Adipose tissue (tissue), 3 donors: Measurements from ENCODE around the gene OGFOD2. TPM values are rescaled to one million over a fixed set of nuclear protein-coding genes. Genes with fewer than 3 reads are reported as not detected.

Experiments used
- H3K27ac ChIP-seq: one replicate; pipeline ENCODE4 v1.5.1; 2013; ENCODE audit warnings: low read depth, low read length
- WGBS, 3 donors: extraction: QIAGEN DNeasy Blood & Tissue Kit; methylation state at CpG; one replicate each; pipeline ENCODE4 v1.1.7; 2013; 5-methylcytosine and 5-hydroxymethylcytosine counted together
- polyA plus RNA-seq, 3 donors: library from polyadenylated mRNA; stranded (reverse); fragments of 200-250 nt; gene quantifications; one replicate each; pipeline ENCODE4 v1.2.3, GENCODE V29; 2013
- donor health status: healthy with polysubstance abuse.
- donor health status: Bipolar disorder and iron deficiency.
- donor health status: healthy.

The OGFOD2 gene
- polyA plus RNA-seq, 3 donors: 9.4 to 14.3 (median 11.5) TPM

GRCh38 chr12:122983789-122984515, 8.9 kb downstream of the OGFOD2 start:
- 28 to 36% (median 29%) methylated on average over 9 of the region's 9 CpGs for WGBS, 3 donors
- no peak overlapping the region for H3K27ac ChIP-seq

DNA sequence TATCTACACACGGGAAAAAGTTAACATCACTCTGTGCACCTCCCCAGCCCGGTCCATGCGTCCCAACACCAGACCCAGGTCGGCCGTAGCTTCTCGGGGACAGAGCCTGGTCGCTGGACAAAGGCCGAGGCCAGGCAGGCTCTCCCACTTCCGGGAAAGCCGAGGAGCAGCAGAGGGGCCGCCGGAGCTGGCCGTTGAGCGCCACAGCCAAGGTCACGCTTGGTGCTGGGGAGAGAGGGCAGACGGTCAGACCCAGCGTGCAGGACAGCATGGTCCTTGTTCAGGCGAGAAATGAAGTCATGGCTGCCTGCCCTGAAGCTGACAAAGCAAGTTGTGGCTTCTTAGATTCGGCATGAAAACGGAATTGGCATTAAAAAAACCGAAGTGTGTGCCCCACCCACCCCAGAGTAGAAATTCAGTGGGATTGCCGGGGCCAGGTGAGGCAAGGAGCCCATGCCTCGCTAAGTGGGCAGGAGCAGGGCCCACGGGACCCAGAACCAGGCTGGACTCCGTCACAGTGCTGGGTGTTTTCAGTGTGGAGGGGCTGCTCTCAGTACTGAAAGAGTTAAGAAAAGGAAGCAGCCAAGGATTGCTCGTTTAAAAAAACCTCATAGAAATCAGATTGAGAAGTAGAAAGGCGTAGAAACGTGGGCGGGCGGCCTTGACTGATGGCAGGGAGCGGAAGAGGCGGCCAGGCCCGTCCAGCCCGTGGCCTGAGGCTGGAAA, 9.7 kb downstream of the OGFOD2 start:
- WGBS, 3 donors: 20 to 22% (median 21%) methylated on average over 34 of the region's 34 CpGs
- H3K27ac ChIP-seq: no peak overlapping the region

- 90 to 91% (median 90%) methylated on average over 43 to 45 of the region's 45 CpGs for WGBS, 3 donors
- no peak overlapping the region for H3K27ac ChIP-seq
Measured at GRCh38 chr12:122985338-122986257, 10.6 kb downstream of the OGFOD2 start.

DNA sequence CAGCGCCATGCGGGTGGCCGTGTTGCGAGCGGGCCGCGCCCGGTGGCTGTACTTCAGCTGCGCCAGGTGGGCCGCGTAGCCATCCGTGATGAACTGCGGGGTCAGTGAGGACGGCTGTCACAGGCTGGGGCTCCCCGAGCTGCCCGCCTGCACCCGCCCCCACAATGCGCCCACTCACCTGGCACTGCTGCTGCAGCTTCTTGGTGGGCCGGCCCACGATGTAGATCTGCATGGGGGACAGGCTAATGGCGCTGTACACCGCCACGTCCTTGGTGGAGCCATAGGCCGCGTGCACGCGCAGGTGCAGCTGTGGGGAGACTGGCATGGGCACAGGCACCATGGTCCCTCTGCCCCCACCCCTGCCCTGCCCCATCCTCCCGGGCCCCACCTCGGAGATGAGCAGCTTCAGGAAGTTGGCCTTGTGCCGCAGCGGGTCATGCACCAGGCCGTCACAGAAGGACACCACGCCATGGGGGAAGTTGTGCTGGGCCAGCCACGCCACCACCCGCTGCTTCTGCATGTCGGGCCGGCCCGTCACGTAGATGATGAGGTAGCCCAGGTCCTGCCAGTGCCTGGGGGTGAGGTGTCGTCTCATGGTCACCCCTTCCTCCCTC, 11.3 kb downstream of the OGFOD2 start:
- no peak overlapping the region for H3K27ac ChIP-seq
- WGBS, 3 donors: 95 to 97% (median 96%) methylated on average over 40 of the region's 40 CpGs

DNA sequence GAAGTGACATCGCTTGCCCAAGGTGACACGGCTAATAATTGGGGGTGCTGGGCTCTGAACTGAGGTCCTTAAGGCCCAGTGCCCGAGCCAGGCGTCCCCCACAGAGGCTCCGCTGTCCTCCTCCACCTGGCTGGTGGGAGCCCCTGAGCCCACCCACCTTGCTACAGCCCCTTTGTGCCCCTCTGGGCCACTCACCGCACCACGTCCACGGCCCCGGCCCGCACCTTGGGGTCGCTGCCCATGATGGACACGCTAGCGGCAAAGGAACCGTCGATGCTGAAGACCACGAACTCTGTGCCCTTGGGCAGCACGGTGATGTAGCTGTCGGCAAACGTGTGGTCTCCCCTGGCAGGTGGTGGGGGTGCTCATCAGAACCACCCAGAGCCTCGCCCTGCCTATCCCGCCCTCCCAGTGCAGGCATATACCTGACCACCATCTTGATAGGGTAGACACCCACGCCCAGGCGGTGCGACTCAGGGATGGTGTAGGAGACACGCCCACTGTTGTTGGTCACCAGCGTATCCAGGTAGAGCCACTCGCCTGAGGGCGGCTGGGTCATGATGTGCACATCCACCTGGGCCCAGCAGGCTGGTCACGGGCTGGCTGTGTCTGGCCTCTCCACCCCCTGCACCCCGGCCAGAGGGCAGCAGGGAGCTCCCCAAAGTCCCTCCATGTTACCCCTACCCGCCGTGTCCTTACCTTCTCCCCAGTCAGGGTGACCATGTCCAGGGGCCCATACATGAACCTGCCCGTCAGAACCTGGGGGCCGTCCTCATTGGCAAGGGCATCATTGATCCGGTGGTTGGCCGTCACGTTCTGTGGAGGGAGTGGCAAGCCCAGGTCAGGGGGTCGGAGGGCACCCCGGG, 12.3 kb downstream of the OGFOD2 start:
- WGBS, 3 donors: 91 to 95% (median 94%) methylated on average over 38 to 39 of the region's 39 CpGs

GRCh38 chr12:122988036-122988435, 13.0 kb downstream of the OGFOD2 start:
- WGBS, 3 donors: 91 to 94% (median 92%) methylated on average over 13 of the region's 13 CpGs
- H3K27ac ChIP-seq: no peak overlapping the region

More for the DNA sequence above, 12.3 kb downstream of the OGFOD2 start:
- no peak overlapping the region for H3K27ac ChIP-seq

- WGBS, 3 donors: 89 to 94% (median 93%) methylated on average over 21 of the region's 21 CpGs
Measured at GRCh38 chr12:122988612-122989212, 13.7 kb downstream of the OGFOD2 start.

GRCh38 chr12:122989225-122989839, 14.3 kb downstream of the OGFOD2 start:
- WGBS, 3 donors: 90 to 94% (median 91%) methylated on average over 9 to 10 of the region's 10 CpGs
- H3K27ac ChIP-seq: no peak overlapping the region

More at GRCh38 chr12:122988612-122989212, 13.7 kb downstream of the OGFOD2 start:
- H3K27ac ChIP-seq: no peak overlapping the region

GRCh38 chr12:122989874-122990419, 14.9 kb downstream of the OGFOD2 start:
- H3K27ac ChIP-seq: no peak overlapping the region
- 88 to 94% (median 92%) methylated on average over 21 to 22 of the region's 22 CpGs for WGBS, 3 donors

- no peak overlapping the region for H3K27ac ChIP-seq
- 89 to 95% (median 93%) methylated on average over 13 of the region's 13 CpGs for WGBS, 3 donors
Measured at GRCh38 chr12:122990561-122990960, 15.5 kb downstream of the OGFOD2 start.

- 89 to 95% (median 93%) methylated on average over 13 of the region's 13 CpGs for WGBS, 3 donors
- no peak overlapping the region for H3K27ac ChIP-seq
Measured at GRCh38 chr12:122990961-122991622, 16.0 kb downstream of the OGFOD2 start.

DNA sequence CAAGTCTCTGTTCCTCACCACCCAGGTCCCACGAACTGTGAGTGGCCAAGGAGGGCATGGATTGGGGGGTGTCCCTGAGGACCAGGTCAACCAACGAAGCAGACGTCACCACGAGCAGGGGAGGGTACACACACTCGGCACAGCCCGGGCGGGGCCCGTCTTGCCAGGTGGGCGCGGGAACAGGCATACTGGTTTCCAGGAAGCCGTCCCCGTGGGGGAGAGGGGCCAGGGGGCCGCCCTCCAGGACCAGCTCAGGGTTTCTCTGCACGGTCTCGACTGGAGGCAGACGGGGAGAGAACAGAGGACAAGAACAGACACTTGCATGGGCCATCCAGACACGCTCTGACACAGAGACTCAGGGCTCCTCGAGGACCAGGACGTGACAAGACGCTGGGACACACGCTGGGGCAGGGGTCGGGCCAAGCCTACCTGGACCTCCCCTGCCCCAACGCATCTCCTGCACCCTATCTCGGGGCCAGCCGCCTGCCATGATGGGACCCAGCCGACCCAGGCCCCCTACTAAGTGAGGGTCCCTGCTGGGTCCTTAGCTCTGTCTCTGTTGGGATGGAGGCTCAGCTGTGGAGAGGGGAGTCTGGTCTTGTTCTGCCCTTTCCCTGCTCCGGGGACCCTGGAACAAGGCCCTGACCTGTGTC, 16.7 kb downstream of the OGFOD2 start:
- WGBS, 3 donors: 86 to 90% (median 87%) methylated on average over 27 of the region's 27 CpGs
- no peak overlapping the region for H3K27ac ChIP-seq

DNA sequence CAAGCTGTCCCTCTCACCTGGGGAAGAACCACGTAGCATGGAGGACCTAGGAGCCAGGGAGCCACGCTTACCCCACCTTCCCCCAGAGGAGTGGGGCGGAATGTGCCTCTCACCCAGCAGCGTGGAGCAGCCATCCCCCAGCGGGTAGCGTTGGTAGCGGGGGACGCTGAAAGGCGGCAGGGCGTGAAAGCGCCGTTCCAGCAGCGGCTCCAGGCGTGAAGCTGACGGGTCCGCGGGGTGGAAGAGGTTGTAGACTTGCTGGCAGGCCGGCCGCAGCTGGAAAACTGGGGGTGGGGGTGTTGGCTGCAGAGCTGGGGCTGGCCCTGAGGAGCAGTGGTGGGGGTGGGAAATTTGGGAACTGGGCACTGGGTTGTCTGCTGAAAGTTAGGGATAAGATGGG, 17.3 kb downstream of the OGFOD2 start:
- WGBS, 3 donors: 75 to 80% (median 77%) methylated on average over 19 of the region's 19 CpGs
- no peak overlapping the region for H3K27ac ChIP-seq

GRCh38 chr12:122994140-122994675, 19.2 kb downstream of the OGFOD2 start:
- WGBS, 3 donors: 94 to 95% (median 95%) methylated on average over 10 of the region's 10 CpGs

GRCh38 chr12:122994781-122995502, 19.9 kb downstream of the OGFOD2 start:
- WGBS, 3 donors: 80 to 92% (median 85%) methylated on average over 13 of the region's 13 CpGs
- no peak overlapping the region for H3K27ac ChIP-seq

More at GRCh38 chr12:122994140-122994675, 19.2 kb downstream of the OGFOD2 start:
- H3K27ac ChIP-seq: no peak overlapping the region
